ENCODE measurements around the gene SLC35G1. TPM values are rescaled to one million over a fixed set of nuclear protein-coding genes. Genes with fewer than 3 reads are reported as not detected.

The SLC35G1 gene
- total RNA-seq (2014; rRNA removed; shearing (Covaris generic)): 3.7 and 4.2 TPM in 2 replicates

- peak; percentile 61 for DNase-seq (ENCODE audit: low read depth)
Measured at GRCh38 chr10:93893646-93894515, at the start of gene SLC35G1. Gene SLC35G1 (plus strand): TSS chr10:93893978. CDS start chr10:93894034, 56 bp downstream.

- DNase-seq (ENCODE audit: low read depth): no peak
Measured at GRCh38 chr10:93844979-93845626, 48.7 kb upstream of the SLC35G1 start.

- DNase-seq (ENCODE audit: low read depth): no peak
Measured at GRCh38 chr10:93849593-93849992, 44.2 kb upstream of the SLC35G1 start.

- DNase-seq (ENCODE audit: low read depth): no peak
Measured at GRCh38 chr10:93850031-93851015, 43.5 kb upstream of the SLC35G1 start.

- DNase-seq (ENCODE audit: low read depth): no peak
Measured at GRCh38 chr10:93851169-93851568, 42.6 kb upstream of the SLC35G1 start.

- DNase-seq (ENCODE audit: low read depth): no peak
Measured at GRCh38 chr10:93852476-93853095, 41.2 kb upstream of the SLC35G1 start.

GRCh38 chr10:93854975-93855374, 38.8 kb upstream of the SLC35G1 start:
- DNase-seq (ENCODE audit: low read depth): no peak

- DNase-seq (ENCODE audit: low read depth): no peak
Measured at GRCh38 chr10:93856349-93857145, 37.2 kb upstream of the SLC35G1 start.

GRCh38 chr10:93859049-93859655, 34.6 kb upstream of the SLC35G1 start:
- DNase-seq (ENCODE audit: low read depth): peak; percentile 7

GRCh38 chr10:93861825-93862224, 32.0 kb upstream of the SLC35G1 start:
- DNase-seq (ENCODE audit: low read depth): no peak

GRCh38 chr10:93865794-93866425, 27.9 kb upstream of the SLC35G1 start:
- DNase-seq (ENCODE audit: low read depth): no peak

GRCh38 chr10:93867525-93867924, 26.3 kb upstream of the SLC35G1 start:
- peak; percentile 0 for DNase-seq (ENCODE audit: low read depth)

- no peak for DNase-seq (ENCODE audit: low read depth)
Measured at GRCh38 chr10:93871671-93872204, 22.0 kb upstream of the SLC35G1 start.

- DNase-seq (ENCODE audit: low read depth): no peak
Measured at GRCh38 chr10:93872375-93873158, 21.2 kb upstream of the SLC35G1 start.

- peak; percentile 42 for DNase-seq (ENCODE audit: low read depth)
Measured at GRCh38 chr10:93873420-93874115, 20.2 kb upstream of the SLC35G1 start.

GRCh38 chr10:93874309-93875031, 19.3 kb upstream of the SLC35G1 start:
- DNase-seq (ENCODE audit: low read depth): no peak

GRCh38 chr10:93875032-93875358, 18.8 kb upstream of the SLC35G1 start:
- no peak for DNase-seq (ENCODE audit: low read depth)

Measured in RPMI7951 (cell line).